ENCODE results near the gene SLC30A5.

The SLC30A5 gene

DNA sequence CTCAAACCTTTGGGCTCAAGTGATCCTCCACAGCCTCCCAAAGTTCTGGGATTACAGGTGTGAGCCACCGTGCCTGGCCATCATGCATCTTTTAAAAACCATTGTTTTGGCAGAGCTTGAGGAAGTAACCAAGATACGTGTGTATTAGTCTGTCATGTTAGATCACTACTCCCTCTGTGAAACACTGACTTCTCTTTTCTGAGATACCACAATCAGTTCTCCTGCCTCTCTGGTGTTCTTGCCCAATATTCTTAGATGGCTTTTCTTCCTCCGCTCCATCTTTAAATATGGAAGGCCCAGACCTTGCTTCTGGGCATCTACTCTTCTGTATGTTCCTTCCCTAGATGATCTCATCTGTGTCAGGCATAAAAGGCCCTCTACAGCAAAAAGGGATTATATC lies 58.9 kb downstream of the SLC30A5 start:
- TF ChIP-seq, protein P1, sequence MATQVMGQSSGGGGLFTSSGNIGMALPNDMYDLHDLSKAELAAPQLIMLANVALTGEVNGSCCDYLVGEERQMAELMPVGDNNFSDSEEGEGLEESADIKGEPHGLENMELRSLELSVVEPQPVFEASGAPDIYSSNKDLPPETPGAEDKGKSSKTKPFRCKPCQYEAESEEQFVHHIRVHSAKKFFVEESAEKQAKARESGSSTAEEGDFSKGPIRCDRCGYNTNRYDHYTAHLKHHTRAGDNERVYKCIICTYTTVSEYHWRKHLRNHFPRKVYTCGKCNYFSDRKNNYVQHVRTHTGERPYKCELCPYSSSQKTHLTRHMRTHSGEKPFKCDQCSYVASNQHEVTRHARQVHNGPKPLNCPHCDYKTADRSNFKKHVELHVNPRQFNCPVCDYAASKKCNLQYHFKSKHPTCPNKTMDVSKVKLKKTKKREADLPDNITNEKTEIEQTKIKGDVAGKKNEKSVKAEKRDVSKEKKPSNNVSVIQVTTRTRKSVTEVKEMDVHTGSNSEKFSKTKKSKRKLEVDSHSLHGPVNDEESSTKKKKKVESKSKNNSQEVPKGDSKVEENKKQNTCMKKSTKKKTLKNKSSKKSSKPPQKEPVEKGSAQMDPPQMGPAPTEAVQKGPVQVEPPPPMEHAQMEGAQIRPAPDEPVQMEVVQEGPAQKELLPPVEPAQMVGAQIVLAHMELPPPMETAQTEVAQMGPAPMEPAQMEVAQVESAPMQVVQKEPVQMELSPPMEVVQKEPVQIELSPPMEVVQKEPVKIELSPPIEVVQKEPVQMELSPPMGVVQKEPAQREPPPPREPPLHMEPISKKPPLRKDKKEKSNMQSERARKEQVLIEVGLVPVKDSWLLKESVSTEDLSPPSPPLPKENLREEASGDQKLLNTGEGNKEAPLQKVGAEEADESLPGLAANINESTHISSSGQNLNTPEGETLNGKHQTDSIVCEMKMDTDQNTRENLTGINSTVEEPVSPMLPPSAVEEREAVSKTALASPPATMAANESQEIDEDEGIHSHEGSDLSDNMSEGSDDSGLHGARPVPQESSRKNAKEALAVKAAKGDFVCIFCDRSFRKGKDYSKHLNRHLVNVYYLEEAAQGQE (IDR thresholded peaks at IDR 0.05; ENCODE audit: insufficient read depth in 1 of 2, low read depth in 2 of 2, low read length in 2 of 2): no peak
- TF ChIP-seq FOXP2 (optimal IDR thresholded peaks at IDR 0.05; ENCODE audit: borderline replicate concordance, extremely low read depth, extremely low read length, insufficient read depth): no peak
- no peak for TF ChIP-seq POLR2AphosphoS5 (IDR thresholded peaks at IDR 0.05; ENCODE audit: low read depth, low read length)
- no peak for TF ChIP-seq TAF1 (IDR thresholded peaks at IDR 0.05; ENCODE audit: borderline replicate concordance, insufficient read depth, low read length)

DNA sequence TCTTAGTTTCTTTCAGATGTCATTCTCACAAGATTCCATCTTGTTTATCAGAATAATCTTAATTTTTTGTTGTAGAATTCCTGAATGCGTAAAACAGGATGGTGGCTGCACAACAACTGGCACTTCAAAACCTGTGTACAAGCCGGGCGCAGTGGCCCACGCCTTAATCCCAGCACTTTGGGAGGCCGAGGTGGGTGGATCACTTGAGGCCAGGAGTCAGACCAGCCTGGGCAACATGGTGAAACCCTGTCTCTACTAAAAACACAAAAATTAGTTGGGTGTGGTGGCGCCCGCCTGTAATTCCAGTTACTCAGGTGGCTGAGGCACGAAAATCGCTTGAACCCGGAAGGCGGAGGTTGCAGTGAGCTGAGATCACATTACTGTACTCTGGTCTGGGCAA lies 62.6 kb downstream of the SLC30A5 start:
- TF ChIP-seq SIN3A (IDR thresholded peaks at IDR 0.05; ENCODE audit: borderline replicate concordance, insufficient read depth, low read length): no peak

DNA sequence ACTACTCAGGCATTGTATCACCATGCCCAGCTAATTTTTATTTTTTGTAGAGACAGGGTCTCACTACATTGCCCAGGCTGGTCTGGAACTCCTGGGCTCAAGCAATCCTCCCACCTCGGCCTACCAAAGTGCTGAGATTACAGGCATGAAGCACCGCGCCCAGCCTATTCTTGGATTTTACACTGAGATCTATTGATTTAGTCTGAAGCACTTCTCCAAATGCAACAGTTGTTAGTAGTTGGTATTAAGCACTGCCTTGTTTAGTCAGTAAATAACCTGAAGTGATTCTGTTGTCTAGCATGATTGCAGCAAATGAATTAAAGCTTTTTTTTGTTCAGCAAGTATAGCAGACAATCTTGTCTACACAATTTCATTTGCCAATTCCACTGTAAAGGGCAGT lies 64.2 kb downstream of the SLC30A5 start:
- TF ChIP-seq FOXP2 (optimal IDR thresholded peaks at IDR 0.05; ENCODE audit: borderline replicate concordance, extremely low read depth, extremely low read length, insufficient read depth) (no peak), TAF1 (IDR thresholded peaks at IDR 0.05; ENCODE audit: borderline replicate concordance, insufficient read depth, low read length) (no peak), POLR2AphosphoS5 (IDR thresholded peaks at IDR 0.05; ENCODE audit: low read depth, low read length) (no peak), SIN3A (IDR thresholded peaks at IDR 0.05; ENCODE audit: borderline replicate concordance, insufficient read depth, low read length) (no peak)
- TF ChIP-seq, protein P1 (IDR thresholded peaks at IDR 0.05; ENCODE audit: insufficient read depth in 1 of 2, low read depth in 2 of 2, low read length in 2 of 2): no peak

DNA sequence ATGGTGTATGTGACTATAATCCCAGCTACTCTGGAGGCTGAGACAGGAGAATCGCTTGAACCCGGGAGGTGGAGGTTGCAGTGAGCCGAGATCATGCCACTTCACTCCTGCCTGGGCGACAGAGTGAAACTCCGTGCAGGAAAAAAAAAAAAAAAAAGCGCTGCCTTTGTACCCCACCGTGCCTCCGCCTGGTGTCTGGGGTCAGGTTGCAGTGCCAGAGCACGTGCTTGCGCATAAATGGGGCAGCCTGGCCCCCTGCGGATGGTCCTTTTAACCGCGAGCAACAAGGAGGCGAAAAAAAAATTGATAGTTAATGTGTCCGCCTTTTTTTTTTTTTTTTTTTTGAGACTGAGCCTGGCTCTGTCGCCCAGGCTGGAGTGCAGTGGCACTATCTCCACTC lies 66.8 kb downstream of the SLC30A5 start:
- TF ChIP-seq, protein P1 (IDR thresholded peaks at IDR 0.05; ENCODE audit: insufficient read depth in 1 of 2, low read depth in 2 of 2, low read length in 2 of 2): no peak
- TF ChIP-seq TAF1 (IDR thresholded peaks at IDR 0.05; ENCODE audit: borderline replicate concordance, insufficient read depth, low read length) (no peak), FOXP2 (optimal IDR thresholded peaks at IDR 0.05; ENCODE audit: borderline replicate concordance, extremely low read depth, extremely low read length, insufficient read depth) (no peak), SIN3A (IDR thresholded peaks at IDR 0.05; ENCODE audit: borderline replicate concordance, insufficient read depth, low read length) (no peak), POLR2AphosphoS5 (IDR thresholded peaks at IDR 0.05; ENCODE audit: low read depth, low read length) (no peak)

DNA sequence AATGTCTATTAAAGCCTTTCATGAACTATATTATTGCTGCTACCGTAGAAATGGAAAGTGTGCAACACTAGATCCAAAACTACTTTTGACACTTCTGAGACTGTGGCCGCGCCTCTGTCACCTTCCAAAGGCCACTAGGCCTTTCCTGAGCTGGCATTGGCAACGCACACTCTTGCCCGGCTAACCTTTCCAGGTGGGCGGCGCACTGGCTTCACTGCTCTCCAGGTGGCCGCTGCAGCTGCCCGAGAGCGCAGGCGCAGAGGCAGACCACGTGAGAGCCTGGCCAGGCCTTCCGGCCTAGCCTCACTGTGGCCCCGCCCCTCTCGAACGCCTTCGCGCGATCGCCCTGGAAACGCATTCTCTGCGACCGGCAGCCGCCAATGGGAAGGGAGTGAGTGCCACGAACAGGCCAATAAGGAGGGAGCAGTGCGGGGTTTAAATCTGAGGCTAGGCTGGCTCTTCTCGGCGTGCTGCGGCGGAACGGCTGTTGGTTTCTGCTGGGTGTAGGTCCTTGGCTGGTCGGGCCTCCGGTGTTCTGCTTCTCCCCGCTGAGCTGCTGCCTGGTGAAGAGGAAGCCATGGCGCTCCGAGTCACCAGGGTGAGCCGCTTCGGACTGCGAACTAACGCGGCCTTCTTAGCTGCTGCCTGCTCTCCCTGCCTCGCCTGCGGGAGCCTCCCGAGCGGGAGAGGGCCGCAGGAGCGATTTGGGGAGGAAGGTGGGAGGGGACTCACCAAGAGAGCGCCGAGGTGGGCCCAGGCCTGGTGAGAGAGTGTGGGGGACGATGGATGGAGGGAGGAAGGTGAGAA lies 73.1 kb downstream of the SLC30A5 start, which contains the start of gene CCNB1:
Gene CCNB1 (plus strand): TSS at position 465 of the 807 bp plus-strand sequence. CDS start 113 bp downstream, at position 578.
- TF ChIP-seq, protein P1 (IDR thresholded peaks at IDR 0.05; ENCODE audit: insufficient read depth in 1 of 2, low read depth in 2 of 2, low read length in 2 of 2): no peak
- TF ChIP-seq POLR2AphosphoS5 (IDR thresholded peaks at IDR 0.05; ENCODE audit: low read depth, low read length) (peak; percentile 83), TAF1 (IDR thresholded peaks at IDR 0.05; ENCODE audit: borderline replicate concordance, insufficient read depth, low read length) (peak; percentile 20; the same call in 1 of the 2 replicates), FOXP2 (optimal IDR thresholded peaks at IDR 0.05; ENCODE audit: borderline replicate concordance, extremely low read depth, extremely low read length, insufficient read depth) (no peak), SIN3A (IDR thresholded peaks at IDR 0.05; ENCODE audit: borderline replicate concordance, insufficient read depth, low read length) (peak; percentile 98)
